G401 (cell line): ENCODE results near the gene TP53I11. TPM values are rescaled to one million over a fixed set of nuclear protein-coding genes. Genes with fewer than 3 reads are reported as not detected.

ENCODE experiments used
- DNase-seq: peaks from one replicate; pipeline ENCODE4 v3.0.0-alpha.2; 2015; ENCODE audit warnings: low spot score
- in situ Hi-C: cut with HindIII; loops from 2 replicates; pipeline ENCODE4 v1.10.0; 2016; ENCODE audit warnings: low sequenced_read_pairs, mixed read lengths
- total RNA-seq: library from RNA; depleted of rRNA; stranded (reverse); fragments of >200 nt; shearing (Covaris generic); gene quantifications from 2 replicates; pipeline ENCODE4 v1.2.3, GENCODE V29; 2014

The TP53I11 gene
- total RNA-seq, 1 experiment from 2014 or later = 136 TPM

DNA sequence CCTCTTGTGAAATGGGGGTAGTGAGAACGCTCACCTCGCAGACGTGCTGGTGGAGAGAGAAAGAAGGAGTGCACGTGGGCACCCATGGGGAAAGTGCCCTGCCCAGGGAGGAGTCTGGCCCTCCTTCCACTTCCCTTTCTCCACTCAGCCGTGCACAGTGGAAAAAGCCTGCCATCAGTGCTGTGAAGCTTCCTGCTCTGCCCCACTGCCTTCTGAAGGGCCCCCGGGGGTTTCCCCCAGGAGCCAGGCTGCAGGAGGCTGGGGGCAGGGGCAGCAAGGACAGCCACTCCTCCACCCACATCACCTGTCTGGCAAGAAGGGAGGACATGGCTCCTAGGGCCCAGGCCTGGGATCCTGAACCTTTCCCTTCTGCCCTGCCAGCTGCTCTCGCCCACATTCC, 7.6 kb downstream of the TP53I11 start:
- in situ Hi-C loops = no loop called here

DNA sequence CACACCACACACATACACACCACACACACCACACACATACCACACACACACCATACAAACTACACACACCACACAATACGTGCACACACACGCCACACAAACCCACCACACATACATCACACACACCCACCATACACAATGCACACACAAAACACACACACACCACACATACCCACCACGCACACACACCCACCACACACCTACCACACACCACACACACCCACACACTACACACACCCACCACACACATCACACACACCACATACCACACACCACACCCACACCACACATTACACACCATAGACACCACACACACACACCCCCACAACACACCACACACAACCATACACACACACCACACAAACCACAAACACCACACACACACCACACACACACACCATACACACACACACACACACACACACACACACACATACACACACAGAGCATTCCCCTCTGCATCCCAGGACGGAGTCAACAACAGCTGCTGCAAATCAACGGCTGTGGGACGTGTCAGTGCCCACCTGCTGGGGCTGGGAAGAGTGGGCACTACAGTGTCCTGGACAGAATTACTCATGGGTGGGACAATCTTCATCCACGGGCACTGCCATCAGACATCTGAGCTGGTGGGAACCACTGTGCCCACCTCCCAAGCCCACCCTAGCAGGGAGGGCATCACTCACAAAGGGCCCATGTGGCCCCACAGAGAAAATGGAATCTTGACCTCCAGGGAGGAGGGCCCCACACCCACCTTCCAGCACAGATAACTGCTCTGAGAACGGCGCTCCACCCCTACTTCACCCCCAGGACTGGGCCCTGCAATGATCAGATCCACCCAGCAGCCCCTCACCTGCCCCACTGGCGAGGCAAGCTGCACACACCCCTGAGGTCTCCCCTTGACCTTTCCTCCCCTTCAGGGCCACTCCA, 8.4 kb downstream of the TP53I11 start:
- in situ Hi-C loops = no loop called here
- no peak for DNase-seq

More for the DNA sequence above, 7.6 kb downstream of the TP53I11 start:
- DNase-seq = no peak

DNA sequence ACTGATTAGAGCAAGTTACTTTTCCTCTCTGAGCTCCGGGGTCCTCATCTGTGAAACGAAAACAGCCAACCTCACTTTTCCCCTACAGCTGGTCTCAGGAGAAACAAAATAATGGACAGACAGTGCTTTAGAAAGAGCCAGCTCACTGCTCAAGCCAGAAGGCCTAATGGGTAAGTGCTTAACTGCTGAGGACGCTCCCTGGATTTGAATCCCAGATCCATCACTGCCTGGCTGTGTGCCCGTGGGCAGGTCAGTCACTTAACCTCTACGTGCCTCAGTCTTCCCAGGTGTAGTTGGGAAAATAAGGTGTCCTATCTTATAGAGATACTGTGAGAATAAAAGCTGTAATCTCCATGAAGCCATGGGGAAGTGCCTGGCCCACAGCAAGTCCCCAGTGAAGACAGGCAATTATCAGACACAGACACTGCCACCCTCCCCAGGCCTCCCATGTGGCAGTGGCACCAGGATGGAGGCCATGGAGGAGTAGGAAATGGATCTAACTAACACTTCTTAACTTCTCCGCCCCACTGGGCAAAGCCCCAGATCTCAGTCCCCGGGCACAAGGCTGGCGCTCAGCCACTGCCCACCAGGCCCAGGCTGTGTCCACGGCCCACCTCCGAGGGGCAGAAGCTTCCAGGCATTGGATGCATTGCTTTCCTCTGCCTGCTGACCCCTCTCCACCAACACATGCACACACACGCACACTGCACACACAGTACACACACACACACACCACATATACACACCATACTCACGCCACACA, 9.2 kb downstream of the TP53I11 start:
- in situ Hi-C loops = no loop called here
- no peak for DNase-seq

DNA sequence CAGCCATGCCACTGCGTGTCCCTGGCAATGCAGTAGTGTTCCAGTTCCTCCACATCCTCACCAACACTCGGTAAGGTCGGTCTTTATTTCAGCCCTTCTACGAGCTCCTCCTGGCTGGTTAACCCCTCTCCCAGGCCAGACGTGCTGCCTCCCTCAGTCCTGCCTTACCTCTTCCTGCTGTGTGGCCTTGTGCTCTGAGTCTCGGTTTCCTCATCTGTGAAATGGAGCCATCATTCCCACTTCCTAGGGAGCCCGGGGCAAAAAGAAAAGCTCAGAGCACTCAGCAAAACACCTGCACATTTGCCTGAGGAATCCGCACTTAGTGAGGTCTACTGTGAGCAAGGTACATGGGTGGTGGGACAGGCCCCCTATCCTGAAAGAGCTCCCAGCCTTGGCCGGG, 9.8 kb downstream of the TP53I11 start:
- DNase-seq = no peak
- in situ Hi-C loops = no loop called here

- DNase-seq = no peak
- in situ Hi-C loops = no loop called here
Measured at GRCh38 chr11:44940404-44940803, 10.3 kb downstream of the TP53I11 start.

- in situ Hi-C loops = no loop called here
- DNase-seq = peak; percentile 69
Measured at GRCh38 chr11:44939673-44940395, 10.8 kb downstream of the TP53I11 start.

- in situ Hi-C loops = no loop called here
Measured at GRCh38 chr11:44938066-44938691, 12.5 kb downstream of the TP53I11 start.

DNA sequence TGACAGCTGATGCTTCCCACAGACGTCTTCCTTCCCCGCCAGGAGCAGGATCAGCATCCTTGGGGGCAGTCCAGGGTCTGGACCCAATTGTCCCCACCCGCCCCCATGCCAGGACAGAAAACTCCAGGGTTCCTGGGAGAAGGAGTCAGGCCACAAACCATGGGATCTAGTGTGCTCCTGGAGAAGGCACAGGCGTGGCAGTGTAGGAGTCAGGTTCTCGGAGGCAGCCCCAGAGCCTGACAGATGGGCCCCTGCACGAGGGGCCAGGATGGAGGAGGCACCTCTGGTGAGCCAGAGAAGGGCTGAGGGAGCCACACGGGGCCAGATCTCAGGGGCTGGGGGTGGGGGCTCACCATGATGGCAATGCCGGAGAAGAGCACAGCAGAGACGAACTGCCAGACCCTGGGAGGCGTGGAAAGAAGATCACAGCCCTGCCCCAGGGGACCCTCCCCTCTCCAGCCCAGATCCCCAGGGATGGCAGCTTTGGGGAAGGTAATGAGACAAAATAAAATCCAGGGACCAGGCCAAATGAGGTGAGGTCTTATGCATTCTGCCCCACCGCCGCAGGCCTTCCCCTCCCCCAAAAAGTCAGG, 13.6 kb downstream of the TP53I11 start:
- no peak for DNase-seq
- in situ Hi-C loops = no loop called here

More at GRCh38 chr11:44938066-44938691, 12.5 kb downstream of the TP53I11 start:
- no peak for DNase-seq

DNA sequence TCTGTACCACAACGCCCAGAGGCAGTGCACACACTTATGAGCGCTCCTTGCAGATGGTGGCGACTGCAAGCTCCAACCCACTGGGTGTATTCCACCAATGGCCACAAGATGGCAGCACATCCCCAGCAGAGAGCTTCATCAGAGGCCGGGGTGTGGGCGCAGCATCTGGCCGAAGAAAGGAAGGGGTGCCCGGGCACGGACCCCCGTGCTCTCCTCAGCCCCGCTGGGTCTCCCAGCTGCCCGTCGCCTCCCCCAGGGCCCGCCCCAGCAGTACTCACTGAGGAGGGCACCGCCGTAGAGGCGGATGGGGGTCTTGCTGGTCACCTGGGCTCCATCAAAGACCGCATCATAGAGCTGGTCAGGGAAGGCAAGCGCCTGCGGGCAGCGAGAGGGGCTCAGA, 14.2 kb downstream of the TP53I11 start:
- peak; percentile 84 for DNase-seq
- in situ Hi-C loops = no loop called here

DNA sequence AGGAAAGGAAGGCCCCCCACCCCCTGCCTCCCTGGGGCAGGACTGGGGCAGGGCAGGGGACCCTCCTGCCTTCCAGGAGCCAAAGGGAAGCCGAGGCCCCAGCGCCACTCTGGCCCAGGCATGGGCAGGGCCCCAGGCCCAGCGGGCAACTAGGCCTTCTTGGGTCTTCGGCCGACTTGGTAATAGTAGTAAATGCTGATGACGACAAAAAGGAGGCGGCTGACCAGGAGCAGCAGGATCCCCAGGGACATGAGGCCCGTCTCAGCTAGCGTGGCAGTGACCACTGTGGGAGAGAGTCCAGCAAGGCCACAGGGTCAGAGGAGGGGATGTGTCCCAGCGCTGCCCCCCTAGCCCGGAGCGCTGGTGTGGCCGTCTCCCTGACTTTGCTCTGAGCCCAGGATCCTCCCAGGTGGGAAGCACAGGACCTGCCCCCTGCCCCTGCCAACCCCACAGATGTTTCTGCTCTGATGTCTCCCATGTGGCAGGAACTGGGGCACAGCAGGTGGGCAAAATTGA, 15.9 kb downstream of the TP53I11 start:
- in situ Hi-C loops = no loop called here
- no peak for DNase-seq

- no peak for DNase-seq
- in situ Hi-C loops = no loop called here
Measured at GRCh38 chr11:44934110-44934509, 16.6 kb downstream of the TP53I11 start.

DNA sequence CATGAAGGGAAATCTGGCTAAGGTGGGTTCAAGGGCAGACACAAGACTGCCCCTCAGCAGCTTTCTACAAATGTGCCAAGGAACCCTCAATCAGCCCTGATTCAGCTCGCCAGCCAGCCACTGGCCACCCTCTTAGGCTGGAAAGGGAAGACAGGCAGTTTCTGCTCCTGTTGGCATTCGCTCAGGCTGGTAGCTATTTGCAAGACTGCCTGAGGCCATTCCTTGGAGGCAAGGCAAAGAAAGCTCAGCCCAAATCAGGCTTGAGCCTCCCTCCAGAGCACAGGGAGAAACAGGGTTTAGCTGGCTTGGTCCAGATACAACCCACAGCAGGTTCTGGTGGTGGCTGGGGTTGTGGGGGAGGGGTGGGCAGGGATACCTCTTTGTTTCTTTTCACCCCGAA, 19.2 kb downstream of the TP53I11 start:
- in situ Hi-C loops = no loop called here
- peak; percentile 32 for DNase-seq

GRCh38 chr11:44930588-44931302, 19.9 kb downstream of the TP53I11 start:
- in situ Hi-C loops = no loop called here
- no peak for DNase-seq

- in situ Hi-C loops = no loop called here
- DNase-seq = no peak
Measured at GRCh38 chr11:44928816-44929215, 21.9 kb downstream of the TP53I11 start.

GRCh38 chr11:44928144-44928543, 22.5 kb downstream of the TP53I11 start:
- in situ Hi-C loops = no loop called here
- DNase-seq = no peak

GRCh38 chr11:44927174-44927661, 23.5 kb downstream of the TP53I11 start:
- in situ Hi-C loops = no loop called here
- DNase-seq = peak; percentile 90

DNA sequence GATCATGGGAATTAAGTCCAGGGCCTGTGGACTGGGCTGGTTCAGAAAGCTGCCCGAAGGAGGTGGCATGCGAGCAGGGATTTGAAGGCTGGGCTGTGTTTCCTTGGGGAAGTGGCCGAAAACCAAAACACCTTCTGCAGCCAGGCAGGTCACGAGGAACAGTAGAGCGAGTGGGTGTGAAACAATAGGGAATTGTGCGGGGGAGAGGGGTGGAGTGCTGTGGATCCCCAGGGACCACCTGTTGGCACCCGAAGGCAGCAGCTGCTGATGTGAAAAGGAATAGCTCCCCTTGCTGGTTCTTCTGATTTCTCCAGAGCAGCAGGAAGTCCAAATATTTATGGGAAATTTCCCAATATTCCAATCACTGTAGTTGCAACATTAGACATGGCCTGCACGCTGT, 24.6 kb downstream of the TP53I11 start:
- no peak for DNase-seq
- in situ Hi-C loops = no loop called here

DNA sequence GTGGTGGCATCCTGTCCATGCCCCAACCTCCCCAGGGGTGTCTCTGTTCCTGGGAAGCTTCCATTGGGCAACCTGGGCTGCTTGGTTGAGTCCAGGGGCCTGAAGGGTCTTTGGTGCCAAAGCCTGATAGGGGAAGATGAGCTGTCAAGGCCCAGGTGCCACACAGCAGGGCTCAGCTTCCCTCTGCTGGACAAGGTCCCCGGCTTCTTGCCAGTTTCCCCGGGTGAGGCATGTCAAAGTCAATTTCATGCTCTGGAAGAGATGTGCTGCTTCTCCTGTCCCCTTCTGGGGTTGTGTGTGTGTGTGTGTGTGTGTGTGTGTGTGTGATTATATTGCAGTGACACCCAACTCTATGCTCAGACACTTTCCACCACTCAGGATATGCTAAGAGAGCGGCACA, 26.9 kb downstream of the TP53I11 start:
- in situ Hi-C loops = no loop called here
- DNase-seq = peak; percentile 94
